Measurements from ENCODE around the gene CAMTA1. TPM values are rescaled to one million over a fixed set of nuclear protein-coding genes. Genes with fewer than 3 reads are reported as not detected.
A peak's percentile ranks its signal among the peaks of the same experiment; 100 is the strongest.
"Not testable (repeated sequence)": the region's sequence is repeated elsewhere in the genome, so short reads cannot be mapped to it uniquely, and the experiment has no call there.

The CAMTA1 gene
- total RNA-seq, 1 donor from 2014 or later = 30.6 TPM

GRCh38 chr1:6907676-6908434 is 122.6 kb downstream of the CAMTA1 start:
- no peak for DNase-seq

GRCh38 chr1:6909401-6909800 is 124.1 kb downstream of the CAMTA1 start:
- DNase-seq = no peak

GRCh38 chr1:6909857-6910256 is 124.6 kb downstream of the CAMTA1 start:
- DNase-seq = no peak

- no peak for DNase-seq
These were observed 126.0 kb downstream of the CAMTA1 start for GRCh38 chr1:6911021-6911941.

GRCh38 chr1:6911974-6912373 is 126.7 kb downstream of the CAMTA1 start:
- DNase-seq = no peak

- DNase-seq = no peak
These were observed 127.3 kb downstream of the CAMTA1 start for GRCh38 chr1:6912518-6912917.

- no peak for DNase-seq
These were observed 127.8 kb downstream of the CAMTA1 start for GRCh38 chr1:6913086-6913485.

- no peak for DNase-seq
These were observed 129.5 kb downstream of the CAMTA1 start for GRCh38 chr1:6914706-6915105.

- no peak for DNase-seq
These were observed 130.8 kb downstream of the CAMTA1 start for GRCh38 chr1:6915999-6916565.

- no peak for DNase-seq
These were observed 131.8 kb downstream of the CAMTA1 start for GRCh38 chr1:6917067-6917466.

- DNase-seq = peak; percentile 82
These were observed 133.1 kb downstream of the CAMTA1 start for GRCh38 chr1:6918186-6918924.

GRCh38 chr1:6918925-6919511 is 133.8 kb downstream of the CAMTA1 start:
- DNase-seq = no peak

- not testable (repeated sequence) for DNase-seq
These were observed 136.3 kb downstream of the CAMTA1 start for GRCh38 chr1:6921506-6921905.

- peak; percentile 87 for DNase-seq
These were observed 137.1 kb downstream of the CAMTA1 start for GRCh38 chr1:6922096-6922931.

- DNase-seq = no peak
These were observed 137.8 kb downstream of the CAMTA1 start for GRCh38 chr1:6923012-6923411.

GRCh38 chr1:6923416-6923815 is 138.2 kb downstream of the CAMTA1 start:
- DNase-seq = no peak

GRCh38 chr1:6923955-6924881 is 139.0 kb downstream of the CAMTA1 start:
- peak; percentile 24 for DNase-seq

- DNase-seq = no peak
These were observed 139.6 kb downstream of the CAMTA1 start for GRCh38 chr1:6924891-6925290.

GRCh38 chr1:6927626-6928025 is 142.4 kb downstream of the CAMTA1 start:
- DNase-seq = no peak

All from skin of body (tissue), 2 donors.